IMR-90 (cell line): ENCODE results near the gene SLC25A31. TPM values are rescaled to one million over a fixed set of nuclear protein-coding genes. Genes with fewer than 3 reads are reported as not detected.

Experiments used
- ATAC-seq: fragments of 200-7000 bp; cut with Tn5 transposase; 2 replicates; pipeline ENCODE4 v1.9.1; 2020; ENCODE audit warnings: low read depth, mild to moderate bottlenecking, moderate library complexity
- BruUV-seq: library from RNA; stranded (reverse); fragments of 400-500 nt; replicated peaks from 2 replicates; lab custom pipeline; 2021; lab: Mats Ljungman, UMichigan
- CTCF ChIA-PET: fragments of 300-600 bp; formaldehyde crosslinking; extraction: SDS; loops from one replicate; lab custom pipeline; 2021; ENCODE audit warnings: antibody characterized with exemption; lab: Yijun Ruan, JAX
- POLR2A ChIA-PET: fragments of 300-600 bp; sonication (Branson Sonifier 250); formaldehyde crosslinking; loops from one replicate; lab custom pipeline; 2022; ENCODE audit warnings: antibody characterized with exemption; ENCODE audit not compliant: unreplicated experiment; lab: Charles Lee
- DNase-seq: peaks from one replicate; pipeline ENCODE4 v3.0.0; 2013
- H2AFZ ChIP-seq: replicated peaks from 2 replicates; pipeline ENCODE3; 2013; ENCODE audit warnings: low read length, mild to moderate bottlenecking; ENCODE audit not compliant: poor library complexity
- H2AK5ac ChIP-seq: 2 replicates; pipeline ENCODE4 v1.6.1; 2013; ENCODE audit warnings: low read depth, low read length, inconsistent platforms
- H2AK9ac ChIP-seq: replicated peaks from 2 replicates; pipeline ENCODE3; 2013; ENCODE audit warnings: mild to moderate bottlenecking, low read depth, low read length, moderate library complexity; ENCODE audit not compliant: poor library complexity
- H2BK120ac ChIP-seq: 2 replicates; pipeline ENCODE4 v1.6.1; 2013; ENCODE audit warnings: low read depth, low read length, inconsistent platforms
- H2BK15ac ChIP-seq: 3 replicates; pipeline ENCODE4 v1.6.1; 2013; ENCODE audit warnings: low read depth, low read length, inconsistent platforms
- H2BK20ac ChIP-seq: 2 replicates; pipeline ENCODE4 v1.6.1; 2013; ENCODE audit warnings: low read depth, mild to moderate bottlenecking, inconsistent platforms, low read length, moderate library complexity
- H2BK5ac ChIP-seq: 2 replicates; pipeline ENCODE4 v1.6.1; 2013; ENCODE audit warnings: mild to moderate bottlenecking, low read depth, low read length, inconsistent platforms; ENCODE audit not compliant: poor library complexity, severe bottlenecking
- H3K14ac ChIP-seq: replicated peaks from 2 replicates; pipeline ENCODE4 v1.6.1; 2013; ENCODE audit warnings: low read depth, low read length, inconsistent platforms
- H3K18ac ChIP-seq: 2 replicates; pipeline ENCODE4 v1.6.1; 2013; ENCODE audit warnings: low read depth, low read length, control low read depth
- H3K23ac ChIP-seq: 2 replicates; pipeline ENCODE4 v1.6.1; 2013; ENCODE audit warnings: low read depth, low read length, inconsistent platforms
- H3K27ac ChIP-seq: 2 replicates; pipeline ENCODE4 v1.5.1; 2013; ENCODE audit warnings: mild to moderate bottlenecking, control low read depth, low read length; ENCODE audit not compliant: insufficient read depth
- H3K27me3 ChIP-seq: 2 replicates; pipeline ENCODE4 v1.6.1; 2013; ENCODE audit warnings: low read length; ENCODE audit not compliant: control insufficient read depth, insufficient read depth
- H3K36me3 ChIP-seq: 2 replicates; pipeline ENCODE4 v1.6.1; 2013; ENCODE audit warnings: low read length, mixed read lengths; ENCODE audit not compliant: control insufficient read depth, insufficient read depth
- H3K4ac ChIP-seq: 2 replicates; pipeline ENCODE4 v1.6.1; 2013; ENCODE audit warnings: low read depth, low read length, inconsistent platforms
- H3K4me1 ChIP-seq: 2 replicates; pipeline ENCODE4 v1.6.1; 2013; ENCODE audit warnings: low read length, mixed read lengths; ENCODE audit not compliant: control insufficient read depth, insufficient read depth
- H3K4me2 ChIP-seq: 2 replicates; pipeline ENCODE4 v1.6.1; 2013; ENCODE audit warnings: low read depth, mild to moderate bottlenecking, control low read depth, low read length, moderate library complexity
- H3K4me3 ChIP-seq: 2 replicates; pipeline ENCODE4 v1.5.1; 2013; ENCODE audit warnings: low read depth, mild to moderate bottlenecking, control low read depth, low read length, moderate library complexity; ENCODE audit not compliant: insufficient read depth
- H3K56ac ChIP-seq: 2 replicates; pipeline ENCODE4 v1.6.1; 2013; ENCODE audit warnings: low read length, inconsistent platforms; ENCODE audit not compliant: insufficient read depth; ENCODE audit errors: extremely low read depth
- H3K79me1 ChIP-seq, 2 experiments: 2 replicates each; pipeline ENCODE4 v1.6.1; 2013; ENCODE audit warnings: low read length in 2 of 2, inconsistent platforms in 1 of 2, low read depth in 1 of 2
- H3K9ac ChIP-seq: 2 replicates; pipeline ENCODE4 v1.6.1; 2013; ENCODE audit warnings: low read depth, low read length, control low read depth
- H3K9me1 ChIP-seq: 2 replicates; pipeline ENCODE4 v1.6.1; 2013; ENCODE audit warnings: low read length, inconsistent platforms; ENCODE audit not compliant: insufficient read depth
- H3K9me3 ChIP-seq: 2 replicates; pipeline ENCODE4 v1.6.1; 2013; ENCODE audit warnings: low read length; ENCODE audit not compliant: control insufficient read depth, insufficient read depth
- H4K20me1 ChIP-seq: 2 replicates; pipeline ENCODE4 v1.6.1; 2013; ENCODE audit warnings: low read length, inconsistent platforms; ENCODE audit not compliant: insufficient read depth
- H4K5ac ChIP-seq: 2 replicates; pipeline ENCODE4 v1.6.1; 2013; ENCODE audit warnings: mild to moderate bottlenecking, low read depth, low read length, control low read depth
- H4K8ac ChIP-seq, 2 experiments: 2 replicates each; pipeline ENCODE4 v1.6.1; 2013; ENCODE audit warnings: low read depth in 2 of 2, low read length in 2 of 2, control low read depth in 1 of 2, inconsistent platforms in 1 of 2
- H4K91ac ChIP-seq: 2 replicates; pipeline ENCODE4 v1.6.1; 2013; ENCODE audit warnings: low read depth, low read length, inconsistent platforms; ENCODE audit not compliant: insufficient read depth
- BHLHE40 ChIP-seq: fragments of 150-350 bp; IDR thresholded peaks from 2 replicates; pipeline ENCODE4 v1.6.1; 2016; ENCODE audit warnings: mild to moderate bottlenecking, low read depth, low read length
- CEBPB ChIP-seq: IDR thresholded peaks from 2 replicates; pipeline ENCODE4 v1.6.1; 2012; ENCODE audit warnings: low read depth, low read length, improper control_type of control experiment
- CHD1 ChIP-seq: IDR thresholded peaks from 2 replicates; pipeline ENCODE4 v1.6.1; 2012; ENCODE audit warnings: low read depth, low read length, improper control_type of control experiment
- FOS ChIP-seq: fragments of 150-350 bp; IDR thresholded peaks from 2 replicates; pipeline ENCODE4 v1.6.1; 2016; ENCODE audit warnings: low read depth, low read length
- MAZ ChIP-seq: IDR thresholded peaks from 2 replicates; pipeline ENCODE4 v1.6.1; 2012; ENCODE audit warnings: low read depth, mild to moderate bottlenecking, low read length, improper control_type of control experiment, moderate library complexity, borderline replicate concordance
- MXI1 ChIP-seq: IDR thresholded peaks from 2 replicates; pipeline ENCODE4 v1.6.1; 2012; ENCODE audit warnings: low read depth, mild to moderate bottlenecking, low read length, moderate library complexity, borderline replicate concordance
- POLR2A ChIP-seq: IDR thresholded peaks from 2 replicates; pipeline ENCODE4 v1.6.1; 2012; ENCODE audit warnings: mild to moderate bottlenecking, low read depth, low read length
- RAD21 ChIP-seq: IDR thresholded peaks from 2 replicates; pipeline ENCODE4 v1.6.1; 2012; ENCODE audit warnings: low read length, improper control_type of control experiment
- SMC3 ChIP-seq: fragments of 150-350 bp; IDR thresholded peaks from 2 replicates; pipeline ENCODE4 v1.6.1; 2016; ENCODE audit warnings: low read depth, mild to moderate bottlenecking, antibody characterized with exemption, low read length, moderate library complexity
- WGBS, 2 experiments: methylation state at CpG; one replicate each; pipeline versions ENCODE4 v1.1.5 to v1.1.7; 2013; ENCODE audit warnings: missing lambda C conversion rate in 2 of 2; ENCODE audit not compliant: insufficient read length in 1 of 2; ENCODE audit errors: extremely low coverage in 2 of 2; 5-methylcytosine and 5-hydroxymethylcytosine counted together
- dilution Hi-C: fragments of 300-500 bp; cut with HindIII; formaldehyde crosslinking; loops from one replicate; pipeline ENCODE4 v1.14.3; 2018; ENCODE audit warnings: low sequenced_read_pairs; ENCODE audit not compliant: unreplicated experiment
- in situ Hi-C: fragments of 300-500 bp; cut with MboI; formaldehyde crosslinking; loops from 3 replicates; pipeline ENCODE4 v1.14.3; 2019; ENCODE audit warnings: low sequenced_read_pairs, inconsistent platforms, mixed read lengths
- intact Hi-C: fragments of 100-400 bp; cut with micrococcal nuclease; formaldehyde crosslinking; loops from 2 replicates; pipeline ENCODE4 v1.10.0; 2022
- polyA plus RNA-seq, 3 experiments: library from polyadenylated mRNA; depleted of rRNA; stranded (reverse); fragments of >200 nt; gene quantifications; 2 replicates each; pipeline ENCODE4 v1.2.3, GENCODE V29; 2012; ENCODE audit warnings: low replicate concordance in 1 of 3
- total RNA-seq: library from RNA; depleted of rRNA; stranded (reverse); fragments of >200 nt; gene quantifications from 2 replicates; pipeline ENCODE4 v1.2.3, GENCODE V29; 2012
- TF ChIP-seq, protein P1 (sequence below): fragments of 150-350 bp; IDR thresholded peaks from 2 replicates; pipeline ENCODE4 v1.6.1; 2017; ENCODE audit warnings: mild to moderate bottlenecking, antibody characterized with exemption, low read length, low read depth
- TF ChIP-seq, protein P2 (sequence below): conservative IDR thresholded peaks from 2 replicates; pipeline ENCODE4 v1.5.1; 2012; ENCODE audit warnings: mild to moderate bottlenecking, low read depth, low read length, improper control_type of control experiment
- TF ChIP-seq, protein P3 (sequence below): fragments of 150-350 bp; IDR thresholded peaks from 2 replicates; pipeline ENCODE4 v1.6.1; 2016; ENCODE audit warnings: low read depth, mild to moderate bottlenecking, low read length, moderate library complexity, borderline replicate concordance

The SLC25A31 gene
- total and polyA plus RNA-seq, 2 of the 4 experiments (the other 2 are of a cell fraction) = not detected

DNA sequence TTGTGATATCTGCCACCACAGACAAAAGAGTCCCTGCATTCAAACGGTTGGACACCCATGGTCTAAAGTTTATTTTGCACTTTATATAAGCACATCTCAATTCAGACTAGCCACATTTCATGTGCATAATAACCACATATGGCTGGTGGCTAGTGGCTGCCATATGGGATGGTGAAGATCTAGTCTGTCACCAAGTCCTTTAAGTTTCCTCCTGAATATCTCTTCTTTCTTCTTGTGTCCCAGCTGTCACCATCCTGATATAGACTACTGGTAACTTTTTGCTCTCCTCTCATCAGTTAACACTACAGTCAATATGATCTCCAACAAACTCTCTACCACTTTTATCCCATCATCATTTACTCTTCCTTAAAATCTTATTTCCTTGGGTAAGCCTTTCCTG lies 61.2 kb downstream of the SLC25A31 start:
- H3K18ac ChIP-seq = no peak overlapping the region
- dilution Hi-C loops (no loop called here), in situ Hi-C loops (no loop called here), intact Hi-C loops (no loop called here)
- H2AK5ac ChIP-seq = no peak overlapping the region
- ATAC-seq (no peak), DNase-seq (no peak)
- no peak overlapping the region for H3K14ac ChIP-seq
- H3K9me3 ChIP-seq = no peaks in the 10 kb centered on the region
- no peak overlapping the region for H4K8ac ChIP-seq
- no peak overlapping the region for H2BK120ac ChIP-seq
- ChIA-PET POLR2A (no interaction called here), CTCF (no interaction called here)
- no peak overlapping the region for H4K5ac ChIP-seq
- H2BK5ac ChIP-seq = no peak overlapping the region
- no peak overlapping the region for H2AK9ac ChIP-seq
- H2BK15ac ChIP-seq = no peak overlapping the region
- H3K9me1 ChIP-seq = no peaks in the 10 kb centered on the region
- no TSS peak for BruUV-seq
- no peak for TF ChIP-seq FOS
- TF ChIP-seq, protein P1, sequence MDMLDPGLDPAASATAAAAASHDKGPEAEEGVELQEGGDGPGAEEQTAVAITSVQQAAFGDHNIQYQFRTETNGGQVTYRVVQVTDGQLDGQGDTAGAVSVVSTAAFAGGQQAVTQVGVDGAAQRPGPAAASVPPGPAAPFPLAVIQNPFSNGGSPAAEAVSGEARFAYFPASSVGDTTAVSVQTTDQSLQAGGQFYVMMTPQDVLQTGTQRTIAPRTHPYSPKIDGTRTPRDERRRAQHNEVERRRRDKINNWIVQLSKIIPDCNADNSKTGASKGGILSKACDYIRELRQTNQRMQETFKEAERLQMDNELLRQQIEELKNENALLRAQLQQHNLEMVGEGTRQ = no peak
- TF ChIP-seq SMC3 = no peak
- no peak for TF ChIP-seq CEBPB
- no peak for TF ChIP-seq MAZ
- TF ChIP-seq MXI1 = no peak
- TF ChIP-seq, protein P2, sequence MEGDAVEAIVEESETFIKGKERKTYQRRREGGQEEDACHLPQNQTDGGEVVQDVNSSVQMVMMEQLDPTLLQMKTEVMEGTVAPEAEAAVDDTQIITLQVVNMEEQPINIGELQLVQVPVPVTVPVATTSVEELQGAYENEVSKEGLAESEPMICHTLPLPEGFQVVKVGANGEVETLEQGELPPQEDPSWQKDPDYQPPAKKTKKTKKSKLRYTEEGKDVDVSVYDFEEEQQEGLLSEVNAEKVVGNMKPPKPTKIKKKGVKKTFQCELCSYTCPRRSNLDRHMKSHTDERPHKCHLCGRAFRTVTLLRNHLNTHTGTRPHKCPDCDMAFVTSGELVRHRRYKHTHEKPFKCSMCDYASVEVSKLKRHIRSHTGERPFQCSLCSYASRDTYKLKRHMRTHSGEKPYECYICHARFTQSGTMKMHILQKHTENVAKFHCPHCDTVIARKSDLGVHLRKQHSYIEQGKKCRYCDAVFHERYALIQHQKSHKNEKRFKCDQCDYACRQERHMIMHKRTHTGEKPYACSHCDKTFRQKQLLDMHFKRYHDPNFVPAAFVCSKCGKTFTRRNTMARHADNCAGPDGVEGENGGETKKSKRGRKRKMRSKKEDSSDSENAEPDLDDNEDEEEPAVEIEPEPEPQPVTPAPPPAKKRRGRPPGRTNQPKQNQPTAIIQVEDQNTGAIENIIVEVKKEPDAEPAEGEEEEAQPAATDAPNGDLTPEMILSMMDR = no peak
- TF ChIP-seq RAD21 = no peak
- no peak for TF ChIP-seq CHD1
- TF ChIP-seq POLR2A = no peak
- TF ChIP-seq, protein P3, sequence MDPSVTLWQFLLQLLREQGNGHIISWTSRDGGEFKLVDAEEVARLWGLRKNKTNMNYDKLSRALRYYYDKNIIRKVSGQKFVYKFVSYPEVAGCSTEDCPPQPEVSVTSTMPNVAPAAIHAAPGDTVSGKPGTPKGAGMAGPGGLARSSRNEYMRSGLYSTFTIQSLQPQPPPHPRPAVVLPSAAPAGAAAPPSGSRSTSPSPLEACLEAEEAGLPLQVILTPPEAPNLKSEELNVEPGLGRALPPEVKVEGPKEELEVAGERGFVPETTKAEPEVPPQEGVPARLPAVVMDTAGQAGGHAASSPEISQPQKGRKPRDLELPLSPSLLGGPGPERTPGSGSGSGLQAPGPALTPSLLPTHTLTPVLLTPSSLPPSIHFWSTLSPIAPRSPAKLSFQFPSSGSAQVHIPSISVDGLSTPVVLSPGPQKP = no peak
- TF ChIP-seq BHLHE40 = no peak
- H3K4me1 ChIP-seq = no peaks in the 10 kb centered on the region
- no peaks in the 10 kb centered on the region for H3K27me3 ChIP-seq
- no peak overlapping the region for H3K9ac ChIP-seq
- no peak overlapping the region for H3K4me2 ChIP-seq
- no peak overlapping the region for H2BK20ac ChIP-seq
- no peak overlapping the region for H3K56ac ChIP-seq
- no peaks in the 10 kb centered on the region for H4K20me1 ChIP-seq
- H4K91ac ChIP-seq = no peak overlapping the region
- H3K27ac ChIP-seq = no peak overlapping the region
- H2AFZ ChIP-seq = no peak overlapping the region
- no peaks in the 10 kb centered on the region for H3K36me3 ChIP-seq
- no peak overlapping the region for H3K23ac ChIP-seq
- no CpG with 5 or more reads among the region's 1 CpG for WGBS, 2 experiments
- no peak overlapping the region for H3K4ac ChIP-seq
- no peaks in the 10 kb centered on the region; a peak in 1 of 4 replicates for H3K79me1 ChIP-seq
- no peak overlapping the region for H3K4me3 ChIP-seq
